ENCODE data around the gene CRIM1. TPM values are rescaled to one million over a fixed set of nuclear protein-coding genes. Genes with fewer than 3 reads are reported as not detected.

The CRIM1 gene
- total and polyA plus RNA-seq, 2 of the 8 experiments (the other 6 are each of a cell fraction or from before 2014, with no cell fraction given) = 9.4 to 28.4 TPM

- TF ChIP-seq CBX8 (IDR thresholded peaks at IDR 0.05; ENCODE audit: borderline replicate concordance, low read depth, low read length) (no peak), E2F6 (IDR thresholded peaks at IDR 0.05) (no peak), POU5F1 (IDR thresholded peaks at IDR 0.05; ENCODE audit: low read depth, low read length) (no peak), EP300 (IDR thresholded peaks at IDR 0.05; ENCODE audit: borderline replicate concordance in 1 of 2, low read depth in 2 of 2, low read length in 2 of 2) (no peak)
Observed at GRCh38 chr2:36515538-36515937, 160.0 kb downstream of the CRIM1 start (continued).
